NCI-H187 treated with DMSO at 0.1 percent for 48 hours (cell line): ENCODE results near the gene ZNF280A.
"Not testable (repeated sequence)": the region's sequence is repeated elsewhere in the genome, so short reads cannot be mapped to it uniquely, and the experiment has no call there.

Experiments
- DNase-seq: peaks from one replicate; lab custom pipeline; 2025; lab: John Stamatoyannopoulos, UW

ZNF280A gene

DNA sequence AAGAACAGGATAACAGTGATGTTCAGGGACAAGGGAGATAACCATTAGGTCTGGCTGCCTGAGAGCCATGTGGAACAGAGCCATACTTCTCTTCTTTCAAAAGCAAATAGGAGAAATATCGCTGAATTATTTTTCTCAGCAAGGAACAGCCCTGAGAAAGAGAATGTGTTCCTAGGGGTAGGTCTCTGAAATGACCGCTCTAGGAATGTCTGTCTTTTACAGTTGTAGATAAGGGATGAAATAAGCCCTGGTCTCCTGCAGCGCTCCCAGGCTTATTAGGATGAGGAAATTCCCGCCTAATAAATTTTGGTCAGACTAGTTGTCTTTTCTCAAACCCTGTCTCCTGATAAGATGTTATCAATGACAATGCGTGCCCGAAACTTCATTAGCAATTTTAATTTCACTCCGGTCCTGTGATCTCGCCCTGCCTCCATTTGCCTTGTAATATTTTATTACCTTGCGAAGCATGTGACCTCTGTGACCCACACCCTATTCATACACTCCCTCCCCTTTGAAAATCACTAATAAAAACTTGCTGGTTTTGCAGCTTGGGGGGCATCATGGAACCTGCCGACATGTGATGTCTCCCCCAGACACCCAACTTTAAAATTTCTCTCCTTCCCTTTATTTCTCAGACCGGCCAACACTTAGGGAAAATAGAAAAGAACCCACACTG is 51.1 kb downstream of the ZNF280A start:
- DNase-seq = not testable (repeated sequence)

GRCh38 chr22:22467112-22467511 is 53.0 kb downstream of the ZNF280A start:
- DNase-seq = no peak

DNA sequence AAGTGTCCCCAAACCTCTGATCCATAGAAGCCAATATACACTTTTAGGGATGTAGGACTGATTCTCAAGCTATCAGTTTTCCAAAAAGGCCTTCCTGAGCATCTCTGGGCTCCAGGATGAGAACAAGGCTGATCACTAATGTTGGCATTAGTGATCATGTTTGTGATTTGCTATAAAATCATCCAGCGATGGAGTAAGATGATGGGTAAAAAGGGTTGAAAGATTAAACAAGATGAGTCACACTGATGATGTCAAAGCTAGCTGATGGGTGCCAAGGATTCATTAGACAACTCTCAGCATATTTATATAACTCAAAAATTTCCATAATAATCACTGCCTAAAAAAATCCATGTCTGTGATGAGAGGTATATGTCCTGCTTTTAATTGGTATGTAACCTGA is 54.3 kb downstream of the ZNF280A start:
- DNase-seq = no peak

- DNase-seq = no peak
Observed at GRCh38 chr22:22465094-22465602, 54.9 kb downstream of the ZNF280A start.

DNA sequence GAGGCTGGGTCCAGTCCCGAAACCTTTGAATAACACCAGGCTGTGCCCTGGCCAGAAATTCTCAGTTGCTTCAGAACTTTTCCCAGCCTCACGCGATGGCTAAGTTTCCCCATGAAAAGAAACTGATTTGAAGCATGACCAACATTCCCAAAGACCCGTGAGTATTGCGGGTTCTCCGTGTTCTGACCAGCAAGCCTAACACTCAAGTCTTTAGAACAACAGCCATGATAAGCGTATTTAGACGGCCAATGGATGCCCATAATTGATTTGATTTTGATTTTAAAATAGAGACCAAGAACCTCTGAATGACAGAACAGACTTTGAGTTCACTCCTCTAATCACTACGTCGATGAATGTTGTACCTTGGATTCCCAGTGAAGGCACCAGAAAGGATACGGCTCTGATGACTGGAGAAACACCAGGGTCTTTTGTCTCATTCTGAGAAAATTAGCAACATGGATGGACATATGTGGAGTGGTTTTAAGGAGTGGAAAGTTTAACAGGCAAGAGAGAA is 55.5 kb downstream of the ZNF280A start:
- DNase-seq = no peak

DNA sequence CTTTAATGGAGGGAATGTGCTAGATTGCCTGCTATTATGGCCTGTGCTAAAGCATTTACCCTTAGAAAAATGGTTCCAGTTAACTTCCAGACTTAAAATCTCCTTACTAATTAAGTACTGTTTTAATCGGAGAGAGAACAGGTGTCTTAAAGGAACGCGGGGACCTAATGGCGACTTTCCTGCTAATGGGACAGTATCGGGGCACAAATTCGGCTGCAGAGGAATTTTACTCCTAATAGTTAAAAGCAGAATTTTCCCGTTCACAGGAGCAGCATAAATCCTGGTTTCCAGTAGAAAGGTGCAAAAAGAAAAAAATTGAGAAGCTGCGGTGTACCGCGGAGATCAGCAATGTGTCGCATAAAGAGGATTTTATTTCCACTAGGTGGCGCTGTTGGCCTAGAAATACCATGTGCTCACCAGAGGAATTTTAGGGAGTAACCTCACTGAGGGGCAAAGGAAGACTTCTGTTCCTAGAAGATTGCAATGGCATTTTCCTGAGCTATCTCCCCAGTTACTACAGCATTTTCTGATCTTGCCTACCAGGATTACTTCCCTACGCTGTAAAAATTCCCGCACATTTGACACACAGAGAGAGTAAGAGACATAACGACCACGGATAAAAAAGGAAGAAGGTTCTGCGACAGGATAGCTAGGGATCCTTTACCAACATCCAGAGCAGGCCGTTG is 56.1 kb downstream of the ZNF280A start:
- DNase-seq = no peak
